SK-N-SH treated with all-trans-retinoic acid at 6 μM for 48 hours (cell line): Measurements from ENCODE around the gene MBNL3.

Experiments used
- ATAC-seq: fragments of 200-7000 bp; cut with Tn5 transposase; 3 replicates; pipeline ENCODE4 v1.9.1; 2020; ENCODE audit warnings: mild to moderate bottlenecking, moderate library complexity
- ARNTL ChIP-seq: fragments of 450-650 bp; formaldehyde crosslinking; IDR thresholded peaks from 2 replicates; pipeline ENCODE4 v1.5.0; 2020; ENCODE audit warnings: low read depth, mild to moderate bottlenecking, moderate library complexity, borderline replicate concordance
- BACH2 ChIP-seq: fragments of 250-450 bp; sonication (Bioruptor Pico); IDR thresholded peaks from 2 replicates; pipeline ENCODE4 v1.9.0; 2021; ENCODE audit warnings: mild to moderate bottlenecking, borderline replicate concordance
- CSDC2 ChIP-seq: fragments of 250-450 bp; sonication (Bioruptor Pico); IDR thresholded peaks from 2 replicates; pipeline ENCODE4 v1.5.0; 2020; ENCODE audit warnings: mild to moderate bottlenecking, moderate library complexity
- ESRRG ChIP-seq: fragments of 250-450 bp; sonication (Bioruptor Pico); IDR thresholded peaks from 2 replicates; pipeline ENCODE4 v1.6.1; 2021; ENCODE audit warnings: mild to moderate bottlenecking
- GLIS3 ChIP-seq: fragments of 250-450 bp; sonication (Bioruptor Pico); IDR thresholded peaks from 2 replicates; pipeline ENCODE4 v1.5.0; 2020; ENCODE audit warnings: mild to moderate bottlenecking, moderate library complexity
- ISL1 ChIP-seq: fragments of 250-450 bp; sonication (Bioruptor Pico); IDR thresholded peaks from 2 replicates; pipeline ENCODE4 v2.1.2; 2022; ENCODE audit warnings: mild to moderate bottlenecking, moderate library complexity
- OSR1 ChIP-seq: fragments of 250-450 bp; sonication (Bioruptor Pico); IDR thresholded peaks from 2 replicates; pipeline ENCODE4 v1.8.0; 2022; ENCODE audit warnings: moderate library complexity, mild to moderate bottlenecking, inconsistent platforms
- POU6F1 ChIP-seq: fragments of 250-450 bp; sonication (Bioruptor Pico); IDR thresholded peaks from 2 replicates; pipeline ENCODE4 v1.8.0; 2021; ENCODE audit warnings: low read depth, mild to moderate bottlenecking, moderate library complexity, borderline replicate concordance
- PPARA ChIP-seq: fragments of 250-450 bp; sonication (Bioruptor Pico); IDR thresholded peaks from 2 replicates; pipeline ENCODE4 v1.5.0; 2020; ENCODE audit warnings: mild to moderate bottlenecking, borderline replicate concordance
- RARB ChIP-seq: fragments of 250-450 bp; sonication (Bioruptor Pico); IDR thresholded peaks from 2 replicates; pipeline ENCODE4 v1.8.0; 2021; ENCODE audit warnings: mild to moderate bottlenecking, moderate library complexity
- SNAI2 ChIP-seq: fragments of 250-450 bp; sonication (Bioruptor Pico); IDR thresholded peaks from 2 replicates; pipeline ENCODE4 v1.5.0; 2020; ENCODE audit warnings: mild to moderate bottlenecking, moderate library complexity
- TCF4 ChIP-seq: fragments of 250-450 bp; sonication (Bioruptor Pico); IDR thresholded peaks from 2 replicates; pipeline ENCODE4 v1.8.0; 2021; ENCODE audit warnings: mild to moderate bottlenecking, moderate library complexity, borderline replicate concordance
- TOX ChIP-seq: fragments of 250-450 bp; sonication (Bioruptor Pico); IDR thresholded peaks from 2 replicates; pipeline ENCODE4 v1.8.0; 2021; ENCODE audit warnings: mild to moderate bottlenecking, moderate library complexity, borderline replicate concordance
- TSHZ2 ChIP-seq: fragments of 250-450 bp; sonication (Bioruptor Pico); IDR thresholded peaks from 2 replicates; pipeline ENCODE4 v1.5.0; 2020; ENCODE audit warnings: mild to moderate bottlenecking, moderate library complexity
- ZC3H10 ChIP-seq: fragments of 250-450 bp; sonication (Bioruptor Pico); IDR thresholded peaks from 2 replicates; pipeline ENCODE4 v1.5.1; 2021; ENCODE audit warnings: mild to moderate bottlenecking, moderate library complexity
- ZFP3 ChIP-seq: fragments of 250-450 bp; sonication (Bioruptor Pico); IDR thresholded peaks from 2 replicates; pipeline ENCODE4 v1.5.0; 2020; ENCODE audit warnings: mild to moderate bottlenecking, moderate library complexity
- ZNF565 ChIP-seq: fragments of 450-650 bp; formaldehyde crosslinking; conservative IDR thresholded peaks from 2 replicates; pipeline ENCODE4 v1.5.0; 2020; ENCODE audit warnings: low read depth, mild to moderate bottlenecking, moderate library complexity
- ZNF70 ChIP-seq: fragments of 450-650 bp; formaldehyde crosslinking; IDR thresholded peaks from 2 replicates; pipeline ENCODE4 v1.5.0; 2020; ENCODE audit warnings: mild to moderate bottlenecking, moderate library complexity
- ZNF8 ChIP-seq: fragments of 450-650 bp; formaldehyde crosslinking; IDR thresholded peaks from 2 replicates; pipeline ENCODE4 v1.5.0; 2020; ENCODE audit warnings: mild to moderate bottlenecking, moderate library complexity
- TF ChIP-seq, protein P1 (sequence below): fragments of 250-450 bp; sonication (Bioruptor Pico); IDR thresholded peaks from 2 replicates; pipeline ENCODE4 v1.5.1; 2020; ENCODE audit warnings: low read depth, mild to moderate bottlenecking, moderate library complexity

Gene MBNL3

GRCh38 chrX:132373610-132374009, 115.2 kb downstream of the MBNL3 start:
- TF ChIP-seq BACH2 (CRISPR knock-in tag), result no peak
- TF ChIP-seq ZNF565 (CRISPR knock-in tag), result no peak
- TF ChIP-seq RARB (CRISPR knock-in tag), result no peak
- no peak for TF ChIP-seq POU6F1 (CRISPR knock-in tag)
- TF ChIP-seq, protein P1, sequence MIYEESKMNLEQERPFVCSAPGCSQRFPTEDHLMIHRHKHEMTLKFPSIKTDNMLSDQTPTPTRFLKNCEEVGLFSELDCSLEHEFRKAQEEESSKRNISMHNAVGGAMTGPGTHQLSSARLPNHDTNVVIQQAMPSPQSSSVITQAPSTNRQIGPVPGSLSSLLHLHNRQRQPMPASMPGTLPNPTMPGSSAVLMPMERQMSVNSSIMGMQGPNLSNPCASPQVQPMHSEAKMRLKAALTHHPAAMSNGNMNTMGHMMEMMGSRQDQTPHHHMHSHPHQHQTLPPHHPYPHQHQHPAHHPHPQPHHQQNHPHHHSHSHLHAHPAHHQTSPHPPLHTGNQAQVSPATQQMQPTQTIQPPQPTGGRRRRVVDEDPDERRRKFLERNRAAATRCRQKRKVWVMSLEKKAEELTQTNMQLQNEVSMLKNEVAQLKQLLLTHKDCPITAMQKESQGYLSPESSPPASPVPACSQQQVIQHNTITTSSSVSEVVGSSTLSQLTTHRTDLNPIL (CRISPR knock-in tag), result no peak
- TF ChIP-seq TOX (CRISPR knock-in tag), result no peak
- no peak for TF ChIP-seq ESRRG (CRISPR knock-in tag)
- no peak for TF ChIP-seq TSHZ2
- no peak for TF ChIP-seq ZNF70 (CRISPR knock-in tag)
- TF ChIP-seq ARNTL, result no peak

GRCh38 chrX:132369617-132370326, 119.1 kb downstream of the MBNL3 start:
- no peak for ATAC-seq
- TF ChIP-seq OSR1, result no peak
- TF ChIP-seq SNAI2 (CRISPR knock-in tag), result no peak
- no peak for TF ChIP-seq ZNF565 (CRISPR knock-in tag)
- TF ChIP-seq ZNF8, result no peak
- no peak for TF ChIP-seq ZFP3 (CRISPR knock-in tag)
- TF ChIP-seq ISL1, result no peak
- TF ChIP-seq PPARA (CRISPR knock-in tag), result no peak

More at GRCh38 chrX:132373610-132374009, 115.2 kb downstream of the MBNL3 start:
- no peak for ATAC-seq

DNA sequence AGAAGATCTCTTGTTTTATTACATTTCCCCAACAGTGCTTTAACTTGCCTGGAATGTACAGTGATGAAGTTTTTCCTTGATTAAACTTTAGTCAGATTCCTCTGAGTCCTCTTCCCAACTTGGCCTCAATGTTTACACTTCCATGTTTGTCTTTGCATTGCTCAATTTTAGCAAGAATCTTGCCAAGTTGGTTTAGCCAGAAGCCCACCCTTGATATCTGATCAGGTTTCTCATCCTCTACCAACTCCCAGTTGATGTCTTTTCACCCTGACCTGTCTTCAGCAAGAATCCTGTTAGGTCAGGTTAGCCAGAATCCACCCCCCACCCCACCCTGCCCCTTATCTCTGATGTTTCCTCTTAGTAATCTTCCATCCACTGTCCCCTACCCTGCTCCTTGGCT, 120.9 kb downstream of the MBNL3 start:
- TF ChIP-seq OSR1, result no peak
- TF ChIP-seq TOX (CRISPR knock-in tag), result no peak
- TF ChIP-seq ISL1, result no peak
- no peak for TF ChIP-seq ARNTL
- no peak for TF ChIP-seq TCF4 (CRISPR knock-in tag)
- TF ChIP-seq PPARA (CRISPR knock-in tag), result no peak
- TF ChIP-seq ZNF70 (CRISPR knock-in tag), result no peak
- no peak for TF ChIP-seq POU6F1 (CRISPR knock-in tag)
- no peak for TF ChIP-seq GLIS3 (CRISPR knock-in tag)
- ATAC-seq, result no peak

- no peak for ATAC-seq
- TF ChIP-seq ARNTL, result no peak
- TF ChIP-seq CSDC2 (CRISPR knock-in tag), result no peak
- TF ChIP-seq PPARA (CRISPR knock-in tag), result no peak
- TF ChIP-seq BACH2 (CRISPR knock-in tag), result no peak
- TF ChIP-seq GLIS3 (CRISPR knock-in tag), result no peak
- TF ChIP-seq TCF4 (CRISPR knock-in tag), result no peak
- no peak for TF ChIP-seq ESRRG (CRISPR knock-in tag)
- TF ChIP-seq RARB (CRISPR knock-in tag), result no peak
- TF ChIP-seq ZC3H10 (CRISPR knock-in tag), result no peak
- no peak for TF ChIP-seq OSR1
These were observed 121.5 kb downstream of the MBNL3 start for GRCh38 chrX:132367314-132367713.
